ENCODE results near the gene PRRT4.

GRCh38 chr7:128322040-128322643 lies 39.3 kb downstream of the PRRT4 start:
- no peak for TF ChIP-seq POLR2A (IDR thresholded peaks at IDR 0.05; ENCODE audit: low read depth)
- TF ChIP-seq POLR2AphosphoS5 (IDR thresholded peaks at IDR 0.05), result no peak
- peak in 1 of 3 experiments; percentile 27 for TF ChIP-seq CTCF (IDR thresholded peaks at IDR 0.05)
